ENCODE data around the gene CD151. TPM values are rescaled to one million over a fixed set of nuclear protein-coding genes. Genes with fewer than 3 reads are reported as not detected.
A peak's percentile ranks its signal among the peaks of the same experiment; 100 is the strongest.

CD151 gene
- total and polyA plus RNA-seq, 7 donors, result 84.4 to 436 (median 248) TPM

- Histone ChIP-seq H3K27ac (no peak overlapping the region), H3K27me3 (peaks cover 22 to 53% (median 48%) of the 10 kb centered on the region in 3 donors), H3K4me3 (no peak overlapping the region), H3K36me3 (peaks cover 22 to 41% (median 26%) of the 10 kb centered on the region in 4 donors), H3K4me1 (peaks cover 0 to 50% (median 37%) of the 10 kb centered on the region in 4 donors), H3K9me3 (no peaks in the 10 kb centered on the region)
- DNase-seq, result no peak
- 88 to 92% methylated on average over 53 of the region's 53 CpGs for WGBS, 2 donors
- intact Hi-C loops (cut with DNase I), result no loop called here
- TF ChIP-seq EP300 (IDR thresholded peaks at IDR 0.05) (no peak), POLR2A (IDR thresholded peaks at IDR 0.05) (no peak), POLR2AphosphoS5 (IDR thresholded peaks at IDR 0.05) (no peak)
- TF ChIP-seq, protein P1, sequence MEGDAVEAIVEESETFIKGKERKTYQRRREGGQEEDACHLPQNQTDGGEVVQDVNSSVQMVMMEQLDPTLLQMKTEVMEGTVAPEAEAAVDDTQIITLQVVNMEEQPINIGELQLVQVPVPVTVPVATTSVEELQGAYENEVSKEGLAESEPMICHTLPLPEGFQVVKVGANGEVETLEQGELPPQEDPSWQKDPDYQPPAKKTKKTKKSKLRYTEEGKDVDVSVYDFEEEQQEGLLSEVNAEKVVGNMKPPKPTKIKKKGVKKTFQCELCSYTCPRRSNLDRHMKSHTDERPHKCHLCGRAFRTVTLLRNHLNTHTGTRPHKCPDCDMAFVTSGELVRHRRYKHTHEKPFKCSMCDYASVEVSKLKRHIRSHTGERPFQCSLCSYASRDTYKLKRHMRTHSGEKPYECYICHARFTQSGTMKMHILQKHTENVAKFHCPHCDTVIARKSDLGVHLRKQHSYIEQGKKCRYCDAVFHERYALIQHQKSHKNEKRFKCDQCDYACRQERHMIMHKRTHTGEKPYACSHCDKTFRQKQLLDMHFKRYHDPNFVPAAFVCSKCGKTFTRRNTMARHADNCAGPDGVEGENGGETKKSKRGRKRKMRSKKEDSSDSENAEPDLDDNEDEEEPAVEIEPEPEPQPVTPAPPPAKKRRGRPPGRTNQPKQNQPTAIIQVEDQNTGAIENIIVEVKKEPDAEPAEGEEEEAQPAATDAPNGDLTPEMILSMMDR (IDR thresholded peaks at IDR 0.05), result no peak
These were observed 9.1 kb upstream of the CD151 start for GRCh38 chr11:823441-824291.

GRCh38 chr11:824292-824880 is 8.4 kb upstream of the CD151 start:
- 42 to 79% methylated on average over 59 of the region's 59 CpGs for WGBS, 2 donors
- peaks cover 0 to 52% (median 40%) of the 10 kb centered on the region in 4 donors for H3K4me1 ChIP-seq
- intact Hi-C loops (cut with DNase I), result no loop called here

DNA sequence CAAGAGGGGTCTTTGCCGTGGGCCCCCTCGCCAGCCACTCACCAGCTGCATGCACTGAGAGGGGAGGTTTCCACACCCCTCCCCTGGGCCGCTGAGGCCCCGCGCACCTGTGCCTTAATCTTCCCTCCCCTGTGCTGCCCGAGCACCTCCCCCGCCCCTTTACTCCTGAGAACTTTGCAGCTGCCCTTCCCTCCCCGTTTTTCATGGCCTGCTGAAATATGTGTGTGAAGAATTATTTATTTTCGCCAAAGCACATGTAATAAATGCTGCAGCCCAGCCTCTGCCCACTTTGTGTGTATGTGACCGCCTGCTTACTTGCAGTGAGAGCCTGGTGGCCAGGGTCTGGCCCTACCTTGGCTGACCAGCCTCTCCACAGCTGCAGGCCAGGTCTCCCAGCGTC is 7.8 kb upstream of the CD151 start:
- no peak overlapping the region for H3K27ac ChIP-seq
- peaks cover 30 to 66% (median 61%) of the 10 kb centered on the region in 3 donors for H3K27me3 ChIP-seq
- no peaks in the 10 kb centered on the region for H3K9me3 ChIP-seq
- H3K36me3 ChIP-seq, result peaks cover 22 to 41% (median 26%) of the 10 kb centered on the region in 4 donors
- WGBS, 2 donors, result 25 to 72% methylated on average over 11 of the region's 11 CpGs
- TF ChIP-seq, protein P1 (IDR thresholded peaks at IDR 0.05), result no peak
- TF ChIP-seq POLR2A (IDR thresholded peaks at IDR 0.05), result no peak
- no peak for TF ChIP-seq POLR2AphosphoS5 (IDR thresholded peaks at IDR 0.05)
- no peak for TF ChIP-seq EP300 (IDR thresholded peaks at IDR 0.05)
- no peak overlapping the region for H3K4me3 ChIP-seq
- H3K4me1 ChIP-seq, result peaks cover 0 to 58% (median 46%) of the 10 kb centered on the region in 4 donors
- DNase-seq, result no peak
- intact Hi-C loops (cut with DNase I), result no loop called here

More at GRCh38 chr11:824292-824880, 8.4 kb upstream of the CD151 start:
- Histone ChIP-seq H3K27ac (no peak overlapping the region), H3K27me3 (peaks cover 25 to 60% (median 55%) of the 10 kb centered on the region in 3 donors), H3K36me3 (peaks cover 22 to 41% (median 26%) of the 10 kb centered on the region in 4 donors), H3K9me3 (no peaks in the 10 kb centered on the region), H3K4me3 (no peak overlapping the region)
- no peak for DNase-seq
- TF ChIP-seq POLR2AphosphoS5 (IDR thresholded peaks at IDR 0.05) (no peak), POLR2A (IDR thresholded peaks at IDR 0.05) (no peak), EP300 (IDR thresholded peaks at IDR 0.05) (no peak)
- TF ChIP-seq, protein P1 (IDR thresholded peaks at IDR 0.05), result no peak

DNA sequence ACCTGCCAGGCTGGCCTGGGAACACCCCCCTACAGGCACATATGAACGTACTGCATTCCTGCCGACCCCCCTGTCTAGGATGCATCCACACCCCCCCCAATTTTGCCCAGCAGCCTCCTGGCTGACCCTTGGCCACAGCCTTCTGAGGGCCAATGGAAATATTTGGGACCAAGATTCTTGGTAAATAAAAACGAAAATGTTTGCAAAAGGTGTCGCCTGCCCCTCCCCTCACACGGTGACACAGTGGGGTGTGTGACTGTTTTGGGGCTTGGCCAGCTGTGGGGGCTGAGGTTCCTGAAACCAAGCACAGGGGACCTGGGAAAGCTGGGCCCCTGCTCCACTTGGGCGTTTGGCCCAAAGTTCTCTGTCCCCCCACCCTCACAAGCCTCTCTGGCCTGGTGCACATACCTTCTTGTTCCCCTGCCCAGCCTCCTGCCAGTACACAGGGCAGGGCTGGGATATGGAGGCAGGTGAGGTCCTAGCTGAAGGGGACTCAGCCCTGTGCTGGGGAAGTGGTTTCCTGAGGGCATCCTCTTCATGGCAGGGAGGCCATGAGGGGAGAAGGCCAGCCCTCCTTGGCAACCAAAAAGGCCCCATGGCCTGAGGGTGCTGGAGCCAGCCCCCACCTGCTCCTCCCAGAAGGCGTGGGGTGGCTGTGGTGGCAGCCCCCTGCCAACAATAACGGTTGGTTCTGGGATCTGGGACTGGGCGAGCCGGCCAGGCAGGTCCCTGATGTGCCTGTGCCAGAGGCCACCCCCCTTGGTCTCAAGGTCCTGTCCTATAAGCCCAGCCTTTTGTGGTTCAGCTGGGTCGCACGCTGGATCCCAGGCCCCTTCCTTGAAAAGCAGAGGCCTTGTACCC is 7.2 kb upstream of the CD151 start:
- Histone ChIP-seq H3K9me3 (no peaks in the 10 kb centered on the region), H3K27ac (peak overlapping the region in 1 of 4 donors; percentile 65), H3K27me3 (peaks cover 36 to 72% (median 67%) of the 10 kb centered on the region in 3 donors), H3K4me1 (peaks cover 0 to 59% (median 48%) of the 10 kb centered on the region in 4 donors), H3K36me3 (peaks cover 22 to 41% (median 26%) of the 10 kb centered on the region in 4 donors), H3K4me3 (no peak overlapping the region)
- intact Hi-C loops (cut with DNase I), result no loop called here
- WGBS, 2 donors, result 16 to 74% methylated on average over 12 of the region's 12 CpGs
- no peak for DNase-seq
- TF ChIP-seq EP300 (IDR thresholded peaks at IDR 0.05) (no peak), POLR2AphosphoS5 (IDR thresholded peaks at IDR 0.05) (no peak), POLR2A (IDR thresholded peaks at IDR 0.05) (no peak)
- TF ChIP-seq, protein P1 (IDR thresholded peaks at IDR 0.05), result no peak

All from sigmoid colon (tissue), 7 donors.